NCI-H748 (cell line): ENCODE data around the gene KLF5.
"Not testable (repeated sequence)": the region's sequence is repeated elsewhere in the genome, so short reads cannot be mapped to it uniquely, and the experiment has no call there.

Source experiments
- DNase-seq: peaks from one replicate; lab custom pipeline; 2025; ENCODE audit not compliant: unreplicated experiment; lab: John Stamatoyannopoulos, UW

The KLF5 gene

DNA sequence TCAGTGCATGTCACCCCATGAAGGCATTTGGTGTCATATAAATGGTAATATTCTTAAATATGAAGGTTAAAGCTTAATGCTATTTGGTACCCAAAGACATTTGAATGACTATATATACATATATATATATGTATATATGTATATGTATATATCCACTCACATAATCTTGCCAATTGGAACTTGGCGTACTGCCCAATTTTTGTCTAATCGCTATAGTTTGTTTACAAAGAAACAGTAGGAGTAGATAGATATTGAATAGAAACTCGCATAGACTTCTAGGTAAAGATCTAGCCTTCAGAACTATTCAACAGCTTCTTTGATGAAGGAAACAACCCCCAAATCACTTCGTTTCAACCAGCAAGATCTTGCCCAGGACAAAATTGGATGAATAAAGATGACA is 24.1 kb downstream of the KLF5 start:
- peak; percentile 52 for DNase-seq

DNA sequence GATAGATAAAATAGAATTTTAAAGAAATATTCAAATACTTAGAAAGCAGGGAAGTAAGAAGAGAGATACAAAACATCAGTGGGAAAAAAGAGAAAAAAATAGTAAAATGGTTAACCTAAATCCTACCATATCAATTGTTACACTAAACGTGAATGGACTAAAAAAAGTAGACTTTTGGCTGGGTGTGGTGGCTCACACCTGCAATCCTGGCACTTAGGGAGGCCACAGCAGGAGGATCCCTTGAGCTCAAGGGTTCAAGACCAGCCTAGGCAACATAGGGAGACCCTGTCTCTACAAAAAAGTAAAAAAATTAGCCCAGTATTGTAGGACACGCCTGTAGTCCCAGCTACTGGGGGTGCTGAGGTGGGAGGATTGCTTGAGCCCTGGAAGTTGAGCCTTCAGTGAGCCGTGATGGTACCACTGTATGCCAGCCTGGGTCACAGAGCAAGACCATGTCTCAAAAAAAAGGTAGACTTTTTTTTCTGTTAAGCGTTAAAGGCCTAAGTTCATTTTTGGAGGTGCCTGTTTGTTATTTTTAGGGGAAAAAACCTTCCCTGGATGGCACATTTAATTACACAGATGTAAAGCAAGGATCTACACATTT is 29.6 kb downstream of the KLF5 start:
- DNase-seq, result no peak

- DNase-seq, result peak; percentile 10
These were observed 30.4 kb downstream of the KLF5 start for GRCh38 chr13:73089213-73089612.

- peak; percentile 68 for DNase-seq
These were observed 31.5 kb downstream of the KLF5 start for GRCh38 chr13:73090116-73090822.

- no peak for DNase-seq
These were observed 32.0 kb downstream of the KLF5 start for GRCh38 chr13:73090823-73091187.

DNA sequence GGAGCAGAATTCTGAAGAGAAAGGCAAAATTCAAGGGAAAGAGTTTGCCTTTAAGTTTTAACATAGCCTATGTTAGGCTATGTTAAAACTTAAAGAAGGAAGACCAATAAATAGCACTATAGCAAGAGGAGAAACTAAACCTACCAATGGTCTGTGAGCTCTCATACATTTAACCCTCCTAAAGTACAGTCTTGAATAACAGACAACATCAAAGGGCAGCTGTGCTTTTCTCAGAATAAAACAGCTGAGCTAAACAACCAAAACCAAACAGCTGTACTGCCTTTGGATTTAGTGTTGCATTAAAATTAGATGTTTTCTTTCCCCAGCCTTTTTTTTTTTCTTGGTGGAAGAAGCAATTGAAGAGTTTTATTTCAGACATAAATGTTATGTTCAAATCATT is 34.0 kb downstream of the KLF5 start:
- no peak for DNase-seq

DNA sequence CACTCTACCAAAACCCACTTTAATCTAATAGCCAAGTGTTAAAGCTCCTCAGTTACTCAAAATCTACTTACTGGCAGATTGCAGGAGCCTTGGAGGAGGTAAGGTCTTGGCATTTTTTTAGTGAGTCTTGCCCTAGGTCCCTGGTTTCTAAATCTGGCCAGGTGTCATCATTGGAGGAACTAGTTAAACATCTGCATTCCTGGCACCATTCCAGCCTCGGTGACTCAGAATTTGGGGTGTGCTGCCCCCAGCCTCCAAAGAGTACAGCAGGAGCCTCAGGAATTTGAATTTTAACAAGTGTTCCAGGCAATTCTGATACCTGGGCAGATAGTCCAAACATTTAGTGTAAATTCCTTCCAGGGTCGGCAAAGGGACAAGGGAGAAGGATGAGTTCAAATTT is 37.4 kb downstream of the KLF5 start:
- no peak for DNase-seq

GRCh38 chr13:73096638-73097037 is 37.8 kb downstream of the KLF5 start:
- no peak for DNase-seq

- not testable (repeated sequence) for DNase-seq
These were observed 42.0 kb downstream of the KLF5 start for GRCh38 chr13:73100781-73101180.

GRCh38 chr13:73101351-73102007 is 42.7 kb downstream of the KLF5 start:
- no peak for DNase-seq

GRCh38 chr13:73103238-73103637 is 44.4 kb downstream of the KLF5 start:
- DNase-seq, result peak; percentile 46

DNA sequence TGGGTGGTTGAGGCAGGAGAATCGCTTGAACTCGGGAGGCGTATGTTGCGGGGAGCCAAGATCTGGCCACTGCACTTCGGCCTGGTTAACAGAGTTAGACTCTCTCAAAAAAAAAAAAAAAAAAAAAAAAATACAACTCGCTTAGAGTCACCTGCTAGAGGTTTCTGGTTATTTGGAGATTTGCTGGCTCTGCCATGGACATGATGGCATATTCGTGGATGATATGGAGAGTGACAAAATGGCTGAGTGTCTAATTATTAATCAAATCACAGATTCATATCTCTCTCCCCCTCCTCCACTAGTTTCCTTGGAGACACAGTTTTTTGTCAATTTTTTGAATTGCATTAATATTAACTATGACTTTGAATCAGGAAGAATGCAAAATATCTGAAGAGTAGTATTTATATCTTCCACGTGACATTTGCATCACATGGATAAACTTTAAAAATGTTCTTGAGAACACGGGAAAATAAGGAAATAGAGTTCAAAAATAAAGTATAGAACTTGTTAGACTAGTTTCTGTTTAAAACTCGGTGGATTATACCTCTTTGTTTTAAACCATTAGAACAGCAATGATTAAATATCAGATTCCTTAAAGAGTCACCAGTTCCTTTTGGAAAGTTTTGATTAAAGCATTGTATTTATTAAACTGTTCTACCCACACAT is 47.8 kb downstream of the KLF5 start:
- DNase-seq, result no peak

DNA sequence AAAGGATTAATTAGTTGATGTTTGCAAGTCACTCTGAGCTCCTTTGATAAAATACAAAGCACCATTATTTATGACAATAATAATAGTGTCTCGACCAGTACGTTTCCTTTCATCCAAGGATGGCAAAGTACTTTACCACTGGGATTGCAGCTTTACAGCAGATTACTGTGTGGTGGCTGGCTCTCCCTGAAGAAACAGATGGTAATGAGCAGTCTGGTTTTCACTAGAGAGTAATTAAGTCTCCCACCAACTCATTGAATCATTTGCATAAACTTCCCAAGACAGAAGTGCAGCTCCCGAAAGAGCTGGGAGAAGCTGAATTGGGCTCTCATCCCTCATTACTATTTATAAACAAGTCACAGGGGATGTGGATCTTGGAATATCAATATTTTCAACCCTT is 48.7 kb downstream of the KLF5 start:
- DNase-seq, result no peak

DNA sequence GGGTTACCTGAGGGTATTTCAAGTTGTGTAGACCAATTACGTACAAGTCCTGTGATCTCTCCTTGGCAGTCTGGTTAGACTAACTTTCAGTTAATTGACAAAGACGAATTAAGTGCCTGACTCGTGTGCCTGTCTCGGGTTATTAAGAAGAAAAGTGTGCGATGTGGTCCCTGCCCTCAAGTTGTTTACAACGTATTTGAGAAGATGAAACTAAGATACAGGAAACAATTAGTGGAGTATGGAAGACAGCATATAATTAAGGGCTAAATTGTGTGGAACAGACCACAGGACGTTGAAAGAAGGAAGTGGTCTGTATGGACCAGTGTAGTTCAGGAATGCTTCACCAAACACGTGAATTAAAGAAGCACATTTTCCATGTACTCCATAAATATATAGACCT is 49.2 kb downstream of the KLF5 start:
- no peak for DNase-seq

GRCh38 chr13:73109288-73109899 is 50.6 kb downstream of the KLF5 start:
- no peak for DNase-seq

DNA sequence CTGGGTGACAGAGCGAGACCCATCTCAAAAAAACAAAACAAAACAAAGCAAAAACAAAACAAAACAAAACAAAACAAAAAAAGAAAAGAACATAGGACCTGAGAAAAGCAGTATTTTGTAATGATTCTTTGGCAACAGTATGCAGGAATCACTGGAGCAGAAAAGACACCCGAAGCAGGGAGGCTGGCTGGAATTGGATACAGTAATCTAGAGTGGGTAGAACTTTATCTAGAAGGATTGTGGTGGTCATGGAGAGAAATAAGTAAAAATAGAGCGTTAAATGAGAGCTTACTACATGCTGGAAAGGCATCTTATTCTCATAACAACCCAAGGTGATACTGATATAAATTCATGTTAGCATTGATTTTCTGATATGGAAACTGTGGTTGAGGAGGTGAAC is 51.2 kb downstream of the KLF5 start:
- DNase-seq, result no peak

DNA sequence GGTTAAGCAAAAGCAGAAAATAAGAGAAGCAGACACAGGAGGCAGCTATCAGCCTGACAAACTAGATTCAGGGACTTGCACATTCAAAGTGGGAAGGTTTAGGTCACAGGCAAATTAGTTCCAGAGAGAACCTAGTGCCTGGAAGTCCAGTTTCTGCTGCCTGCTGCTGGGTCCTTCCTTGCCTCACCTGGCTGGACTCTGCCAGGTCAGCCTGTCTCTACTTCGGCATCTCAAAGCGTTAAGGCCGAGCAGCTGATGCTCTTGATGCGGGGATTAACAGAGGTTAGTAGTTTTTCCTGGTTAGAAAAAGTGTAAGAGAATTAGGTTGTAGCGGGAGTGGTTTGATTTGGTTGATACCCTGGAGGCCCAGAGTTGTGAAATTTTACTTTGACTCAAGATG is 52.0 kb downstream of the KLF5 start:
- DNase-seq, result no peak

- no peak for DNase-seq
These were observed 52.5 kb downstream of the KLF5 start for GRCh38 chr13:73111331-73111730.

- DNase-seq, result peak; percentile 17
These were observed 60.8 kb downstream of the KLF5 start for GRCh38 chr13:73119612-73120011.
